ENCODE results near the gene TRIM17. TPM values are rescaled to one million over a fixed set of nuclear protein-coding genes. Genes with fewer than 3 reads are reported as not detected.
A peak's percentile ranks its signal among the peaks of the same experiment; 100 is the strongest.

TRIM17 gene
- polyA plus RNA-seq, 1 experiment, result 0.16 TPM

DNA sequence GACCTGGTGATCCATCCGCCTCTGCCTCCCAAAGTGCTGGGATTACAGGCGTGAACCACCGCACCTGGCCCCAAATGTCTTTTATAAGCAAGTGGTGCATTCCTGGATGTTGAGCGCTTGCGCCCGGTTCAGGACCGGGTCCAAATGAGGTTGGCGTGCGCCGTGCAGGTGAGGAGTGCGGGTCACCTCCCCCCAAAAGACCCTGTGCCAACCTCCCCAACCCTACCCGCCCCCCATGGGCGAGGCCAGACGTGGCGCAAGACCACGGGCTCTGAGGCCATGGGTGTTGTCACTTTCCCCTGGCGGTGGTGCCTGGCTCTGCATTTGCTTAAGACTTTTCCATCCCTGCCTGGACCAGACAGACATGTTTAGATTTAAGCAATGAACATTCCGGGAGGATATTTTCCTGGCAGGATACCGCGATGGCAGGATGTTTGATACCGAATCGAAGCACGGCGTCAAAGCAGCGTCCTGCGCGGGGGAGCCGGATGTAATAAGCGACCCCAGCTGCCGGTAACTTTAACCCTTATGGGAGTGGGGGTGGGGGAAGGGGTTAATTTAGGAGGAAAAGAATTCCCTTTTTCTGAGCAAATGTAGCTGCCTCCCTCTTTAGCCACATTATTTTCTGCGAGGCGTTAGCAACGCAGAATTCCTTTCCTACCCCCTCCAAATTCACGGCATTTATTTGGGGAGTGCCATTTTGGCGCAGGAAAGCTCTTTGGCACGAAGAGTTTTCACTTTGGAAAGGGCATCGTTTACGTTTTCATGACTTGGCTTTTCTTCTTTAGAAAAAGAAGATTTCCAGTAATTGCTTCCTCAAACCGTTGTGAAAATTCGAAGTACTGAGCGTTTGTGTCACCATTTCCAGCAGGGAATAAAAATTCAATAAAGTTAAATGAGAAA, 42.7 kb upstream of the TRIM17 start:
- peak overlapping the region; percentile 83 for H3K4me3 ChIP-seq (ENCODE audit: low read depth, low read length)
- peak; percentile 45 for DNase-seq (ENCODE audit: low read depth, low spot score)
- peak overlapping the region; percentile 31 for H3K27ac ChIP-seq (ENCODE audit: low read depth, low read length)
- ChIA-PET CTCF (interaction anchor here (0.8 to 2.3 kb wide), 11 partner anchors 9 to 330 kb away, joined by 3 to 10 read pairs (median 4); no protein-coding TSS in a partner anchor), POLR2A (interaction anchor here (0.7 to 2.7 kb wide), 3 partner anchors 27 to 328 kb away, joined by 4 to 10 read pairs (median 8); partner anchors contain the start of gene TRIM11)
- peaks cover 4% of the 10 kb centered on the region for H3K27me3 ChIP-seq (ENCODE audit: control insufficient read depth, insufficient read depth, low read length)
- H3K9me3 ChIP-seq (ENCODE audit: control insufficient read depth, insufficient read depth, low read length), result no peaks in the 10 kb centered on the region
- TF ChIP-seq, protein P1, sequence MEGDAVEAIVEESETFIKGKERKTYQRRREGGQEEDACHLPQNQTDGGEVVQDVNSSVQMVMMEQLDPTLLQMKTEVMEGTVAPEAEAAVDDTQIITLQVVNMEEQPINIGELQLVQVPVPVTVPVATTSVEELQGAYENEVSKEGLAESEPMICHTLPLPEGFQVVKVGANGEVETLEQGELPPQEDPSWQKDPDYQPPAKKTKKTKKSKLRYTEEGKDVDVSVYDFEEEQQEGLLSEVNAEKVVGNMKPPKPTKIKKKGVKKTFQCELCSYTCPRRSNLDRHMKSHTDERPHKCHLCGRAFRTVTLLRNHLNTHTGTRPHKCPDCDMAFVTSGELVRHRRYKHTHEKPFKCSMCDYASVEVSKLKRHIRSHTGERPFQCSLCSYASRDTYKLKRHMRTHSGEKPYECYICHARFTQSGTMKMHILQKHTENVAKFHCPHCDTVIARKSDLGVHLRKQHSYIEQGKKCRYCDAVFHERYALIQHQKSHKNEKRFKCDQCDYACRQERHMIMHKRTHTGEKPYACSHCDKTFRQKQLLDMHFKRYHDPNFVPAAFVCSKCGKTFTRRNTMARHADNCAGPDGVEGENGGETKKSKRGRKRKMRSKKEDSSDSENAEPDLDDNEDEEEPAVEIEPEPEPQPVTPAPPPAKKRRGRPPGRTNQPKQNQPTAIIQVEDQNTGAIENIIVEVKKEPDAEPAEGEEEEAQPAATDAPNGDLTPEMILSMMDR (IDR thresholded peaks at IDR 0.05; ENCODE audit: low read depth, low read length), result peak; percentile 82

DNA sequence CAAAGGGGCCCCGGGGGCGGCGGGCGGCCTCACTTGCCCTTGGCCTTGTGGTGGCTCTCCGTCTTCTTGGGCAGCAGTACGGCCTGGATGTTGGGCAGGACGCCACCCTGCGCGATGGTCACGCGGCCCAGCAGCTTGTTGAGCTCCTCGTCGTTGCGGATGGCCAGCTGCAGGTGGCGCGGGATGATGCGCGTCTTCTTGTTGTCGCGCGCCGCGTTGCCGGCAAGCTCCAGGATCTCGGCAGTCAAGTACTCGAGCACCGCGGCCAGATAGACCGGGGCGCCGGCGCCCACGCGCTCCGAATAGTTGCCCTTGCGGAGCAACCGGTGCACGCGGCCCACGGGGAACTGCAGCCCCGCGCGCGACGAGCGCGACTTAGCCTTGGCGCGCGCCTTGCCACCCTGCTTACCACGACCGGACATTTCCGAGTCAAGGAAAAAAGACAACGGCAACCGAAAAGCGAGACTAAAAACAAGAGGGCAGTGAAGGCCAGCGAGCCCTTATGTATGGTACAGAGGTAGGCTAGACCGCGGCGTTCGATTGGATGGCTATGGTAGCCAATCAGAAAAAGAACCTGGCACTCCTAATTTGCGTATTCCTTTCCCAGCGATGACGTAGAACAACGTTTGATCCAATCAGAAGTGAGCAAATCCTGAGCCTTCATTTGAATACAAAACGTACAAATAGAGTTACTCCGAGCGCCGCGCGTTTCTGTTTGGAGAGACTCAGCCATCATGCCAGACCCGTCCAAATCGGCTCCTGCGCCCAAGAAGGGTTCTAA, 40.9 kb upstream of the TRIM17 start:
- peak; percentile 97 for DNase-seq (ENCODE audit: low read depth, low spot score)
- TF ChIP-seq, protein P1 (IDR thresholded peaks at IDR 0.05; ENCODE audit: low read depth, low read length), result peak; percentile 31; the same call in 1 of the 2 replicates
- CTCF ChIA-PET, result interaction anchor here (0.9 to 2.3 kb wide), 10 partner anchors 17 to 292 kb away, joined by 3 to 10 read pairs (median 5); partner anchors contain the start of gene IBA57
- Histone ChIP-seq H3K4me3 (ENCODE audit: low read depth, low read length) (peak overlapping the region; percentile 83), H3K27me3 (ENCODE audit: control insufficient read depth, insufficient read depth, low read length) (no peaks in the 10 kb centered on the region), H3K27ac (ENCODE audit: low read depth, low read length) (peak overlapping the region; percentile 74), H3K9me3 (ENCODE audit: control insufficient read depth, insufficient read depth, low read length) (no peaks in the 10 kb centered on the region)
- POLR2A ChIA-PET, result interaction anchor here (0.6 to 2.7 kb wide), 15 partner anchors 10 to 317 kb away, joined by 3 to 8 read pairs (median 4); partner anchors contain the start of genes GUK1, IBA57 and TRIM11

DNA sequence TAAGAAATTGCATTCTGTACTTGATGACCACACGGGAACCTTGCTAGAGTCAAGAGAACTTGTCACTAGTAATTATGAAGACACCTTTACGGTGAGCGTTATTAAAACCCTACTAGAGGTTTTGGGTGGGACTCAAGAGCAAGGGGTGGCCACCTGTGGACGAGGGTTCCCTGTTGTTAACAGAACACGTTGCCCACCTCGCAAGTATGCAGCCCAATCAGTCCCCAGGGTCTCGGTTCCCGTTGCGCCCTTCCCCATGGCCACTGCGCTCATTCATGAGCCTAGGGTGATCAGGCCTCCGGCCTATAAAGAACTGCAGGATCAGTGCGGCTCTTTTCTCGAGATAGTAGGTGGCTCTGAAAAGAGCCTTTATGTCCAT, 40.3 kb upstream of the TRIM17 start:
- peak overlapping the region; percentile 83 for H3K4me3 ChIP-seq (ENCODE audit: low read depth, low read length)
- H3K9me3 ChIP-seq (ENCODE audit: control insufficient read depth, insufficient read depth, low read length), result no peaks in the 10 kb centered on the region
- no peaks in the 10 kb centered on the region for H3K27me3 ChIP-seq (ENCODE audit: control insufficient read depth, insufficient read depth, low read length)
- TF ChIP-seq, protein P1 (IDR thresholded peaks at IDR 0.05; ENCODE audit: low read depth, low read length), result no peak
- DNase-seq (ENCODE audit: low read depth, low spot score), result no peak
- peak overlapping the region; percentile 74 for H3K27ac ChIP-seq (ENCODE audit: low read depth, low read length)
- ChIA-PET POLR2A (interaction anchor here (0.6 to 2.7 kb wide), 11 partner anchors 9 to 317 kb away, joined by 3 to 8 read pairs (median 4); partner anchors contain the start of genes GUK1, IBA57 and TRIM11), CTCF (interaction anchor here (1.9 to 2.1 kb wide), 2 partner anchors 44 to 291 kb away, joined by 6 read pairs; partner anchors contain the start of gene IBA57)

DNA sequence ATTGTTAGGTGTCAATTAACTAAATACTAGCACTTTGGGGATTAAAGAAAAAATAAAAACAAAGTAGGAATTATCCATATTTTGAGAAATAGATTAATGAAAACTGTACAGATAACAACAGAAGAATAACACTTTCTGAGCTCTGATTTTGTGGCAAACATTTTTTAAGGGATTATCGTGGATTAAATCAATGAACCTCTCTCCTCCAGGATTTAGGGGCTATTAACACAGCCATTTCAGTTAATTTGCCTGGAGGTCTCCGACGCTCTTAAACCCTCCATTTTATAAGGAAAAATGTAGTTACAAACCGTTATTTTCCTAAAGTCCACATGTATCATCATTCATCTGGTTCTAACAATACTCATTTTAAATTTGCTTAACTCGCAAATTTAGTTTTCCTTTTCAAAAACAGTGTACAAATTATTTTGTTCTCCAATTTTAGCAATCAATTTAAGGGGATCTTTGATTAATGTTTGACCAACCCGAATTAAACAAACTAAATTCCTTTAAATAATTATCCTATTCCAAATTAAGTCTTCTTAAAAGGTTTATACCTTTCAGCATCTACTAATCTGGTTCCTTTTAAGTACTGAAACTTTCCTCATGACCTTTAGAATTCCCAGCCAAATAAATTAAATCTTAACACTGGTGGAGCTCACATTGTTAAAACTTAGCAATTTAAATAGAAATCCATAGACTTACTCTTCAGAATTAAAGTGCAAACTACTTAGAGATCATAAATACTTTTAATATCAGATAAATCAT, 39.8 kb upstream of the TRIM17 start:
- no peak for DNase-seq (ENCODE audit: low read depth, low spot score)
- Histone ChIP-seq H3K9me3 (ENCODE audit: control insufficient read depth, insufficient read depth, low read length) (no peaks in the 10 kb centered on the region), H3K27ac (ENCODE audit: low read depth, low read length) (no peak overlapping the region), H3K4me3 (ENCODE audit: low read depth, low read length) (peak overlapping the region; percentile 83), H3K27me3 (ENCODE audit: control insufficient read depth, insufficient read depth, low read length) (no peaks in the 10 kb centered on the region)
- TF ChIP-seq, protein P1 (IDR thresholded peaks at IDR 0.05; ENCODE audit: low read depth, low read length), result no peak
- ChIA-PET CTCF (interaction anchor here (1.0 to 2.1 kb wide), 4 partner anchors 44 to 291 kb away, joined by 3 to 6 read pairs (median 4); partner anchors contain the start of gene IBA57), POLR2A (interaction anchor here (2.7 kb wide), 1 partner anchor 49 kb away, joined by 8 read pairs; the partner anchor contains the start of gene TRIM11)
